Fibroblast of mammary gland (primary cell): ENCODE data around the gene CPED1.

ENCODE experiments used
- DNase-seq: peaks from one replicate; pipeline ENCODE4 v3.0.0-alpha.2; 2010; ENCODE audit warnings: low read depth
- H3K4me3 ChIP-seq: 2 replicates; pipeline ENCODE4 v1.5.1; 2011; ENCODE audit warnings: low read depth, mild to moderate bottlenecking, low read length, moderate library complexity; ENCODE audit not compliant: control insufficient read depth
- TF ChIP-seq, protein P1 (sequence below): conservative IDR thresholded peaks from 2 replicates; pipeline ENCODE4 v1.5.1; 2011; ENCODE audit warnings: low read depth, low read length, inconsistent platforms; ENCODE audit not compliant: control insufficient read depth, insufficient read depth

CPED1 gene

DNA sequence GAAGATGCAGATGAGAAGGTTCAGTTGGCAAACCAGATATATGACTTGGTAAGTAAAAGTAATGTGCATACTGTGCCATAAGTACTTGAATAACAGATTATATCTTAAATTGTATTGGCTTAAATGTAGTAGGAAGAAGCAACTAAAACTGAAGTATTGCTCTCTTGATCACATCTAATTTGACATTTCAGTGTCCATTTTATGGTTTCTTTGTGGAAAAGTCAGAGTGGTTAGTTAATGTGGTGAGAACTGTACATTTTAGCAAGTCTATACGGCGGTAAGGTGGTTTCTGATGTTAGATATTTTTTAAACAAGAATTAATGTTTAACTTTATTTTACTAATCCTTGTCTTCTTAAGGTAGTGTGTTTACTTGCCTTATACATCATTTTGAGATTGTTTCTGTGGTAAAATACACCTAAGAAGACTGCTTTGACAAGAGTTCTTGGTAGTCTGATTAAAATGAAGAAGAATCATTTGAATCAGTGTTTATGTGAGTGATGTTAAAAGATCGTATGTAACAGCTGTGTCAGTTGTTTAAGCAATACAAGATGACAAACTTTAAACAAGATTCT, 32.8 kb upstream of the CPED1 start:
- H3K4me3 ChIP-seq = no peak overlapping the region
- DNase-seq = no peak
- TF ChIP-seq, protein P1, sequence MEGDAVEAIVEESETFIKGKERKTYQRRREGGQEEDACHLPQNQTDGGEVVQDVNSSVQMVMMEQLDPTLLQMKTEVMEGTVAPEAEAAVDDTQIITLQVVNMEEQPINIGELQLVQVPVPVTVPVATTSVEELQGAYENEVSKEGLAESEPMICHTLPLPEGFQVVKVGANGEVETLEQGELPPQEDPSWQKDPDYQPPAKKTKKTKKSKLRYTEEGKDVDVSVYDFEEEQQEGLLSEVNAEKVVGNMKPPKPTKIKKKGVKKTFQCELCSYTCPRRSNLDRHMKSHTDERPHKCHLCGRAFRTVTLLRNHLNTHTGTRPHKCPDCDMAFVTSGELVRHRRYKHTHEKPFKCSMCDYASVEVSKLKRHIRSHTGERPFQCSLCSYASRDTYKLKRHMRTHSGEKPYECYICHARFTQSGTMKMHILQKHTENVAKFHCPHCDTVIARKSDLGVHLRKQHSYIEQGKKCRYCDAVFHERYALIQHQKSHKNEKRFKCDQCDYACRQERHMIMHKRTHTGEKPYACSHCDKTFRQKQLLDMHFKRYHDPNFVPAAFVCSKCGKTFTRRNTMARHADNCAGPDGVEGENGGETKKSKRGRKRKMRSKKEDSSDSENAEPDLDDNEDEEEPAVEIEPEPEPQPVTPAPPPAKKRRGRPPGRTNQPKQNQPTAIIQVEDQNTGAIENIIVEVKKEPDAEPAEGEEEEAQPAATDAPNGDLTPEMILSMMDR = no peak

- TF ChIP-seq, protein P1 = no peak
- no peak overlapping the region for H3K4me3 ChIP-seq
- DNase-seq = no peak
Measured at GRCh38 chr7:120959929-120960484, 28.5 kb upstream of the CPED1 start.

DNA sequence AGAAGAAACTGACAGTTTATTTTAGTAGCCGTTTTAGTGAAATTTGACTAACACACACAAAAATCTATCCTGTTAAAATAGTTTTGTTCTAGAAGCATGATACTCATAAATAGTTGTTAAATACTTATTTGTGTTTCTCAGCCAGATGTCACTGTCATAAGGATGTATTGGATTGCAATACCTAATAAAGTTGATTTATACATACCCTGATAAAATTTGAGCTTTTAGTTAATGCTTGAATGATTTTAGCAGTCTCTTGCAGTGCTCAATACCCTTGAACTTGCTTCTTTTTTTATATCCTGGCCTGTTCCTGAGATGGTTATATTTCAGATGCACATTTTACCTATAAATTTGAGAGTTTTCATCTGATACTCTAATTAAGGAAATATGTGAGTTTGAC, 27.8 kb upstream of the CPED1 start:
- TF ChIP-seq, protein P1 = no peak
- no peak overlapping the region for H3K4me3 ChIP-seq
- no peak for DNase-seq

DNA sequence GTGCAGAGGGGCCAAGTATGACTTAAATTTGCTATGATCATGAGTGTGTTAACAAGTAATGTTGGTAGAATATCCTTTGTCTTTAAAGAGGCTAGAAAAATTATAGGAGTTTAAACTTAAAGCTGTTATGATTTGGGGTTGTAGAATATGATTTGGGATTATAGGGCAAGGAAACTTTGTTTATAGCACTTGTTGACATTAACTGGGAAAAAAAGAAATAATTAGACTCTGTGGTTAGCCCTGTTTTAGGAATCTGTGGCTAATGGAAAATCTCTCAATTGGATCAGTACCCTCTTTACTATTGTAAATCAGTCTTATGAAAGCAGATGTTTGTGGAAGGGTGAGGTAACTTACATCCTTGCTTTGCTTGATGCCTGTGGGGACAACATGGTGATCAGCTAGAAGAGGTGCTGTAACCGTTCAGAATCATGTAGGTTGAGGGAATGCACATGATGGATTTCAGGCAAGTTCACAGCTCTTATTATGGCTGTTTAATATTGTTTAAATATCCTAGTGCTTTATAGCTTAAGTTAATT, 26.8 kb upstream of the CPED1 start:
- no peak for DNase-seq
- TF ChIP-seq, protein P1 = no peak
- no peak overlapping the region for H3K4me3 ChIP-seq

GRCh38 chr7:120964088-120964487, 24.4 kb upstream of the CPED1 start:
- TF ChIP-seq, protein P1 = no peak
- no peak for DNase-seq
- no peak overlapping the region for H3K4me3 ChIP-seq

DNA sequence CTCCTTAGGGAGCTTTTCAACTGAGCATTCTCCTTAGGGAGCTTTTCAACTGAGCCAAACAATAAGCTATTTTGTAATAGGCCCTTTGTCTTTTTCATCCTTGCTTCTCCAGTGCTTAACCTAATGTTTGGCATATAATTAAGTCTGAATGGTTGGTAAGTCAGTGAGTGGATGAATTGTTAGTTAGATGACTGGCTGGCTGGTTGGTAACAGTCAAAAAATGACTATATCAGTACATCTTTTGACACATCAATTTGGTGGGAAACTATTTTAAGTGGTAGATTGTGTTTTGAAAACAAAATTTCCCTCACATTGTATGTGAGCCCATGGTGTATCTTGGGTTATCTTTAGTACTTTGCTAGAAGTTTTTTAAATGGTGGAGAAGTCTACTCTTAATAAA, 21.6 kb upstream of the CPED1 start:
- no peak for DNase-seq
- TF ChIP-seq, protein P1 = no peak
- no peak overlapping the region for H3K4me3 ChIP-seq
